PFSK-1 (cell line): ENCODE data around the gene WDR35.

Source experiments
- FOXP2 ChIP-seq: optimal IDR thresholded peaks from 2 replicates; pipeline ENCODE3; 2011; ENCODE audit warnings: borderline replicate concordance, control low read depth, inconsistent platforms; ENCODE audit not compliant: insufficient read depth; ENCODE audit errors: extremely low read length, extremely low read depth
- POLR2AphosphoS5 ChIP-seq: IDR thresholded peaks from 2 replicates; pipeline ENCODE4 v1.6.1; 2012; ENCODE audit warnings: low read depth, mild to moderate bottlenecking, control low read depth, low read length, moderate library complexity
- REST ChIP-seq, 2 experiments: IDR thresholded peaks; 2 replicates each; pipeline versions ENCODE4 v1.6.1 to v1.8.0; 2011 to 2012; ENCODE audit warnings: low read depth in 2 of 2, low read length in 2 of 2, control low read depth in 1 of 2, inconsistent platforms in 1 of 2, mild to moderate bottlenecking in 1 of 2, moderate library complexity in 1 of 2; ENCODE audit not compliant: insufficient read depth in 1 of 2
- SIN3A ChIP-seq: IDR thresholded peaks from 2 replicates; pipeline ENCODE4 v1.6.1; 2012; ENCODE audit warnings: mild to moderate bottlenecking, low read length, moderate library complexity, borderline replicate concordance; ENCODE audit not compliant: insufficient read depth
- TAF1 ChIP-seq: IDR thresholded peaks from 2 replicates; pipeline ENCODE4 v1.6.1; 2012; ENCODE audit warnings: low read length, control low read depth, borderline replicate concordance; ENCODE audit not compliant: insufficient read depth

Gene WDR35

GRCh38 chr2:19947184-19947940, 42.5 kb downstream of the WDR35 start:
- TF ChIP-seq REST (IDR thresholded peaks at IDR 0.05; ENCODE audit: insufficient read depth in 1 of 2, low read depth in 2 of 2, low read length in 2 of 2): no peak
- TF ChIP-seq SIN3A: no peak
- TF ChIP-seq TAF1: no peak
- TF ChIP-seq POLR2AphosphoS5: no peak
- no peak for TF ChIP-seq FOXP2

GRCh38 chr2:19944205-19944845, 45.6 kb downstream of the WDR35 start:
- no peak for TF ChIP-seq FOXP2
- TF ChIP-seq TAF1: no peak
- no peak for TF ChIP-seq REST (IDR thresholded peaks at IDR 0.05; ENCODE audit: insufficient read depth in 1 of 2, low read depth in 2 of 2, low read length in 2 of 2)
- TF ChIP-seq SIN3A: no peak
- no peak for TF ChIP-seq POLR2AphosphoS5

GRCh38 chr2:19943189-19943588, 46.7 kb downstream of the WDR35 start:
- TF ChIP-seq TAF1 (no peak), REST (IDR thresholded peaks at IDR 0.05; ENCODE audit: insufficient read depth in 1 of 2, low read depth in 2 of 2, low read length in 2 of 2) (no peak), FOXP2 (no peak), SIN3A (no peak), POLR2AphosphoS5 (no peak)

DNA sequence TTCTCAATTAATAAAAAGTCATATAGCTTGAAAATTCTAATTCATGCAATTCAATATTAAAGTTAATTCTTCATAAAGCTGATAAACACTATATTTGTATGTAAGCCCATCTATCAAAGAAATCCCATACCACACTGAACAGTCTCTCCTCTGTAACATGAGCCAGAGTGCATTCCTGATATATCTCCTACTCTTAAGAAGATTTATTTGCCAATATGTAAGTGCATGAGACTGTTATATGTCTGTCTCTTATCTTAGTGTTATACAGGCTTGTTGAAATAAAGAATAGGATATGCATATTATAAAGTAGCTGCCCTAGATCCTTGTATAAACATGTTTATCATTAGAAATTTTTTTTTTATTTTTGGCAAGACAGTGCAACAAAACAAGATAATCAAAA, 47.7 kb downstream of the WDR35 start:
- no peak for TF ChIP-seq FOXP2
- no peak for TF ChIP-seq TAF1

DNA sequence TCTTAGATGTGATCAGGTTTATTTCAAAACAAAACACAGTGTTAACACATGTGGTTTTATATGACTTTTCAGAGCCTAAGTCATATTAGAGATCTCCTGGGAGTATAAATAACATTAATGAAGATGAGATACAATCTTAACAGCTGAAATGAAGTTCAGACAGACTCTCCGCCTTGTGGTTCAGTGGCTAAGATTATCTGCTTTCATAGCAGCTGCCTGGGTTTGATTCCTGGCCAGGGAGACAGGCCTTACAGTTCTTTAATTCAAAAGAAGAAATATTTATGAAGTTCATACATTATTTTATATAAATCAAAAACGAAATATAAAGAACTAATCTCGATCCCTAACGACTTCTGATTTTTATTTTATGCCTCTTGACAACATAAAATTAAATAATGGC, 52.9 kb downstream of the WDR35 start:
- no peak for TF ChIP-seq FOXP2
- no peak for TF ChIP-seq TAF1
- TF ChIP-seq SIN3A: no peak
- no peak for TF ChIP-seq REST (IDR thresholded peaks at IDR 0.05; ENCODE audit: insufficient read depth in 1 of 2, low read depth in 2 of 2, low read length in 2 of 2)
- TF ChIP-seq POLR2AphosphoS5: no peak
